ENCODE results near the gene TRA2A.

TRA2A gene

GRCh38 chr7:23487670-23488069 lies 44.1 kb downstream of the TRA2A start:
- TF ChIP-seq JUND (IDR thresholded peaks at IDR 0.05; ENCODE audit: low read depth): no peak
- in situ Hi-C loops (cut with HindIII; ENCODE audit: low pct_unique_long_range_greater_than_20kb, low sequenced_read_pairs): no loop called here
- DNase-seq (ENCODE audit: low read depth in 1 of 2, low spot score in 1 of 2): no peak

DNA sequence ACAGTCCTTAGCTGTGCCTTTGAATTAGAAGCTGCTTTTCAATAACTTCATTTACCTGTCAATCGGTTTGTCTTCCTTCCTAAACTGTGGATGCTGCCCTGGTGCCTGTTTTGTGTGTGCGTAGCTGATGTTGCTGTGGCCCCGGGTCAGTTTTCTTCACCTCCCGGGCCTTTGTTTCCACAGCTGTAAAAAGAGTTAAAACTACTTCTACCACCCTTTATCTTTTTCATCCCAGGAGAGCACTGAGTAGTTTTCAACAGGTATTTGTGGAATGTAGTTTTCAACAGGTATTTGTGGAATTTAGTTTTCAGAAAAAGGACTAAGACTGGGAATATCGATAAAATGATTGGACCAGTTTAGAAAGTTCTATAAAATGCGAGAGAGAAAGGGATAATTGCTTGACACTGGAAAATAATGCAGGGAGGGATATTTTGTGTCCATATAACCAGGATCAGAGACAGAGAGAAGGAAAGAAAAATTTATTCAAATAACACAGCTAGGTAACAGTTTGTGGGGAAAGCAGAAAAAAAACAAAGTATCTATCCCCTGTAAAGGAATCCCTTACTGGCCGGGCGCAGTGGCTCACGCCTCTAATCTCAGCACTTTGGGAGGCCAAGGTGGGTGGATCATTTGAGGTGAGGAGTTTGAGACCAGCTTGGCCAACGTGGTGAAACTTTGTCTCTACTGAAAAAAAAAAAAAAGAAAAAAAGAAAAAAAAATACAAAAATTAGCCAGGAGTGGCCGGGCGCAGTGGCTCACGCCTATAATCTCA lies 45.6 kb downstream of the TRA2A start:
- in situ Hi-C loops (cut with HindIII; ENCODE audit: low pct_unique_long_range_greater_than_20kb, low sequenced_read_pairs): no loop called here
- TF ChIP-seq JUND (IDR thresholded peaks at IDR 0.05; ENCODE audit: low read depth): no peak
- DNase-seq (ENCODE audit: low read depth in 1 of 2, low spot score in 1 of 2): no peak

- no peak for DNase-seq (ENCODE audit: low read depth in 1 of 2, low spot score in 1 of 2)
- TF ChIP-seq JUND (IDR thresholded peaks at IDR 0.05; ENCODE audit: low read depth): no peak
- in situ Hi-C loops (cut with HindIII; ENCODE audit: low pct_unique_long_range_greater_than_20kb, low sequenced_read_pairs): no loop called here
Observed at GRCh38 chr7:23482686-23483085, 49.1 kb downstream of the TRA2A start.

GRCh38 chr7:23477962-23478866 lies 53.6 kb downstream of the TRA2A start:
- DNase-seq (ENCODE audit: low read depth in 1 of 2, low spot score in 1 of 2): no peak
- no peak for TF ChIP-seq JUND (IDR thresholded peaks at IDR 0.05; ENCODE audit: low read depth)
- in situ Hi-C loops (cut with HindIII; ENCODE audit: low pct_unique_long_range_greater_than_20kb, low sequenced_read_pairs): no loop called here

GRCh38 chr7:23477157-23477499 lies 54.7 kb downstream of the TRA2A start:
- TF ChIP-seq JUND (IDR thresholded peaks at IDR 0.05; ENCODE audit: low read depth): no peak
- in situ Hi-C loops (cut with HindIII; ENCODE audit: low pct_unique_long_range_greater_than_20kb, low sequenced_read_pairs): no loop called here
- DNase-seq (ENCODE audit: low read depth in 1 of 2, low spot score in 1 of 2): no peak

- no peak for DNase-seq (ENCODE audit: low read depth in 1 of 2, low spot score in 1 of 2)
- no peak for TF ChIP-seq JUND (IDR thresholded peaks at IDR 0.05; ENCODE audit: low read depth)
- in situ Hi-C loops (cut with HindIII; ENCODE audit: low pct_unique_long_range_greater_than_20kb, low sequenced_read_pairs): no loop called here
Observed at GRCh38 chr7:23476286-23477156, 55.3 kb downstream of the TRA2A start.

DNA sequence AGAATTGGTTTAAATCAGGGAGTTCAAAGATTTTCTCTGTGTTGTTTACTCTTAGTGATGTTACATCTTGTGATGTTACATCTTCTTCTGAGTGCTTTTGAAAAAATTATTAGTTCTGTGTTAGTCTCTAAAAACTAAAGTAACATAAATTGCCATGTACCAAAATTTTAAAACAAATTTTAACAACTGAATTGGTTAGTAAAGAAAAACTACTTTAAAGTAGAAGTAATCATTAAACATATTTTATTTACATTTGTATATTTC lies 56.3 kb downstream of the TRA2A start:
- no peak for DNase-seq (ENCODE audit: low read depth in 1 of 2, low spot score in 1 of 2)
- no peak for TF ChIP-seq JUND (IDR thresholded peaks at IDR 0.05; ENCODE audit: low read depth)
- in situ Hi-C loops (cut with HindIII; ENCODE audit: low pct_unique_long_range_greater_than_20kb, low sequenced_read_pairs): no loop called here

- TF ChIP-seq JUND (IDR thresholded peaks at IDR 0.05; ENCODE audit: low read depth): no peak
- in situ Hi-C loops (cut with HindIII; ENCODE audit: low pct_unique_long_range_greater_than_20kb, low sequenced_read_pairs): no loop called here
- no peak for DNase-seq (ENCODE audit: low read depth in 1 of 2, low spot score in 1 of 2)
Observed at GRCh38 chr7:23474829-23475575, 56.8 kb downstream of the TRA2A start.

DNA sequence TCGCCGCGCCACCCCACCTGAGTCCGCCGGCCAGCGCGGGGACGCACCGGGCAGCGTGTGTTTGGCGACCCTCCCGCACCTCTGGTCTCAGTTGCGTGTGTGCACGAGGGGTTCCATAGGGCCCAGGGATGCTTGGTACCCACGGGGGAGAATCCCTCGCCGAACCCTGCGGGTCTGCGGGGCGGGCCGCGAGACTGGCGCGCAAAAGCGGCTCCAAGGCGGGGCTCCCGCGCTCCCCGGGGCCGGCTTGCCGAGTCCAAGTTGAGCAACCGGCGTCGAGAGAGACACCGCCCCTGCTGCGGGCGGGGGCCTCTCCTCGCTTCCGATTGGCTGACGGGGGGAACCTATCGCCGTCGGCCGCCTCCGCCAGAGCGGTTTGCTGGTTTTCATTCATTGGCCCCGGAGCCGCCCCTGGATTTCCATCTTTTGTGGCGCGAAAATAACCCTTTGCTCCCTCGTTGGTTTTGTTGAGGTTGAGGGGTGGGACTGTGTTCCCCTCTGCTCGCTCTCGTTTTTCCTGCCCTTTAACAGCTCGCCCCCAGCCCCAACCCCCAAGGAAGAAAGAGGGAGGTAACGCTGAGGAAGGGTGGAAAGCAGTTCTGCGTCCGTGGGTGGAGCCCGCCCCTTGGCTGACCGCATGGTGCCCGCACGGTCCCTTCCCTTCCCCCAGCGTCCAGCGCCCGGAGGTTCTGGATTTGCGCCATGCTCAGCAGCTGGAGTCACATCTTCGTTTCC lies 57.5 kb downstream of the TRA2A start:
- no peak for TF ChIP-seq JUND (IDR thresholded peaks at IDR 0.05; ENCODE audit: low read depth)
- in situ Hi-C loops (cut with HindIII; ENCODE audit: low pct_unique_long_range_greater_than_20kb, low sequenced_read_pairs): no loop called here
- no peak for DNase-seq (ENCODE audit: low read depth in 1 of 2, low spot score in 1 of 2)

DNA sequence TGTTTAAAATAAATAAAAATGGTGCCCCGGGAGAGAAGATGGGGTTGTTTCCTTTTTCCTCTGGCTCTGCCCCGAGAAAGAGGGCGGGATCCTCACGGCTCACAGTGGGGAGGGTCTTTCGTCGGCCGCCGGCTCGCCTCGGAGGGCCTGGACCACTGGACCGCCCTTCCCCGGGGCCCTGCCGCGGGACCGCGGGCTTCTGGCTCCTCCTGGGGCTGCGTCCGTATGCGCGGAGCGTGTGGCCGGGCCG lies 58.0 kb downstream of the TRA2A start:
- TF ChIP-seq JUND (IDR thresholded peaks at IDR 0.05; ENCODE audit: low read depth): no peak
- no peak for DNase-seq (ENCODE audit: low read depth in 1 of 2, low spot score in 1 of 2)
- in situ Hi-C loops (cut with HindIII; ENCODE audit: low pct_unique_long_range_greater_than_20kb, low sequenced_read_pairs): no loop called here

DNA sequence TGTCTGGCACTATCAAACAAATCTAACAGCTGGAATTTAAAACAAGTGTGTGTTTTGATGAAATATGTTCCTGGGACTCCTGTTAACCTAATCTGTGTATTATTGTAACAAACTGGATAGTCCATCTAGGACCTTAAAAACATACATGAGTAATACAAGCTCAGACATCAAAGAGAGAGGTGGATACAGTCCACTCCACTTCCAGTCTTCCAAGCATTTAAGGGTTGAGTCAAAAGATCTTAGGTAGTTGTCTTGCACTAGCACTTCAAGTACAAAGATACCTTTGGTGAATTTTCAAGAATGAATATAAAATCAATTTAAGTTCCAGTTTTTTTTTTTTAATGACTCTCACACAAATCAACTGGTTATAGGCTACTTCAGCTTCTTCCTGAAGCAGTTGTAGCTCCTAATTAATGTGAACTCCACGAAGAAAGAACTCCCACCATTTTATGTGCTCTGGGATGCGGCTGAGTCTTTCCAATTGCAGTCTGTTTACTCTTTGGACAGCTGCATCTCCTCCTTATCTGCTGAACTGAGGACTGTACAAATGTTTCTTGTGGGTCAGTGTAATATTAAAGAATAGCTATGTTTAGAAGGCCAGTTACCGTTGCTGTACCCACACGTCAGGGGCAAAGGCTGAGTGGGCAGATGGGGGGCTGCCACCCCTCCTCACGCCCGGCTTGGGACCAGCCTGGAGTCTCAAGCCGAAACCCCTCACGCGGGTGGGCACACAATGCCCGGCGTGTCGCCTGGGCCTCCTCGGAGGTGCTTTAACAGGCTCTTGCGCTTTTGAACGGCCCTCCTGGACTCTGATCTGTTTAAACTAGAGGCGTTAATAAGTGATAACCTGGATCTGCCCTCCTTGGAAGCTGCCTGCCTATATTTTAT lies 58.6 kb downstream of the TRA2A start:
- TF ChIP-seq JUND (IDR thresholded peaks at IDR 0.05; ENCODE audit: low read depth): no peak
- in situ Hi-C loops (cut with HindIII; ENCODE audit: low pct_unique_long_range_greater_than_20kb, low sequenced_read_pairs): no loop called here
- DNase-seq (ENCODE audit: low read depth in 1 of 2, low spot score in 1 of 2): no peak
